Karpas-422 (cell line): ENCODE data around the gene INAFM2. TPM values are rescaled to one million over a fixed set of nuclear protein-coding genes. Genes with fewer than 3 reads are reported as not detected.

ENCODE experiments used
- DNase-seq: peaks from one replicate; pipeline ENCODE4 v3.0.0-alpha.2; 2015
- H2AFZ ChIP-seq: fragments of 200-600 bp; sonication (generic); 2 replicates; pipeline ENCODE4 v1.6.1; 2014; ENCODE audit warnings: antibody characterized with exemption, low read length, mixed read lengths
- H3K27ac ChIP-seq: fragments of 200-600 bp; sonication (generic); 2 replicates; pipeline ENCODE4 v1.5.1; 2014; ENCODE audit warnings: mild to moderate bottlenecking, low read length, moderate library complexity
- H3K27me3 ChIP-seq: fragments of 200-600 bp; sonication (generic); 2 replicates; pipeline ENCODE4 v1.6.1; 2014; ENCODE audit warnings: low read length, mixed read lengths
- H3K36me3 ChIP-seq: fragments of 200-600 bp; sonication (generic); 2 replicates; pipeline ENCODE4 v1.6.1; 2014; ENCODE audit warnings: low read length, mixed read lengths; ENCODE audit not compliant: insufficient read depth
- H3K4me1 ChIP-seq: fragments of 200-600 bp; sonication (generic); 2 replicates; pipeline ENCODE4 v1.6.1; 2014; ENCODE audit warnings: mild to moderate bottlenecking, low read length, mixed read lengths
- H3K4me2 ChIP-seq: fragments of 200-600 bp; sonication (generic); 2 replicates; pipeline ENCODE4 v1.6.1; 2014; ENCODE audit warnings: low read length, low read depth, mild to moderate bottlenecking; ENCODE audit not compliant: poor library complexity, severe bottlenecking
- H3K4me3 ChIP-seq: fragments of 200-600 bp; sonication (generic); 2 replicates; pipeline ENCODE4 v1.5.1; 2014; ENCODE audit warnings: mild to moderate bottlenecking, antibody characterized with exemption, low read length, mixed read lengths
- H3K79me2 ChIP-seq: fragments of 200-600 bp; sonication (generic); 2 replicates; pipeline ENCODE4 v1.6.1; 2014; ENCODE audit warnings: mild to moderate bottlenecking, low read length, mixed read lengths
- H3K9ac ChIP-seq: fragments of 200-600 bp; sonication (generic); 2 replicates; pipeline ENCODE4 v1.6.0; 2014; ENCODE audit warnings: low read length
- H3K9me2 ChIP-seq: fragments of 200-600 bp; sonication (generic), shearing (Covaris generic); replicated peaks from 2 replicates; pipeline ENCODE4 v1.6.0; 2014; ENCODE audit warnings: mild to moderate bottlenecking, low read length, moderate library complexity; ENCODE audit not compliant: insufficient read depth
- H3K9me3 ChIP-seq: fragments of 300-700, 200-600 bp; sonication (generic); 2 replicates; pipeline ENCODE4 v1.6.1; 2014; ENCODE audit warnings: low read length, mixed read lengths
- H4K20me1 ChIP-seq: fragments of 200-600 bp; sonication (generic); 2 replicates; pipeline ENCODE4 v1.6.1; 2014; ENCODE audit warnings: mild to moderate bottlenecking, antibody characterized with exemption, low read length, low read depth; ENCODE audit not compliant: insufficient read depth
- total RNA-seq: library from RNA; depleted of rRNA; stranded (reverse); fragments of >200 nt; shearing (Covaris generic); gene quantifications from 2 replicates; pipeline ENCODE4 v1.2.3, GENCODE V29; 2014; ENCODE audit warnings: low replicate concordance

INAFM2 gene
- total RNA-seq, 1 experiment from 2014 or later = 9.2 TPM

DNA sequence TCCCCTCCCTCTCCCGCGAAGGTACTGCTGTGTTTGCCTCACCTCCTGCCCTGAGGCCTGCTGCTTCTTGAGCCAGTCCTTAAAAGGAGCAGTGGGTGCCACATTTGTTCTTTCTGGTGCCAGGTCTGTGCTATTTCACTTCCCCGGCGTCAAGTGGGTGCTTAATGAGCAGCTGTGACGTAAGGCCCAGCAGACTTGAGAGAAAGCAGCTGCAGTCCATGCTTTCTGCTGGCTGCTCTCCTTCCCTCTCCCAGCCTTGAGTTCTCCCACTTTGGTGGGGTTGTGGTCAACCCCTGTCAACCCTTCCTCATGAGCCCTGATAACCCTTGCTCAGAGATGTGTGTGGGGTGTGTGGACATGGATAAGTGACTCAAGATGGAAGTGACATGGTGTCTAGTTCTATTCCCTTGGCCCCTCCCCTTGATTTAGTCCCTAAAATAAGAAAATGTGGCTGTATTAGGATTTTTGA is 6.9 kb downstream of the INAFM2 start:
- no peaks in the 10 kb centered on the region for H3K36me3 ChIP-seq
- no peaks in the 10 kb centered on the region for H3K79me2 ChIP-seq
- no peaks in the 10 kb centered on the region for H3K9me2 ChIP-seq
- H3K9me3 ChIP-seq = no peaks in the 10 kb centered on the region
- no peaks in the 10 kb centered on the region for H4K20me1 ChIP-seq
- no peak overlapping the region for H3K27ac ChIP-seq
- H3K4me1 ChIP-seq = peaks cover 10% of the 10 kb centered on the region
- H3K4me2 ChIP-seq = no peak overlapping the region
- DNase-seq = no peak
- no peak overlapping the region for H3K4me3 ChIP-seq
- no peak overlapping the region for H3K9ac ChIP-seq
- no peaks in the 10 kb centered on the region for H3K27me3 ChIP-seq
- H2AFZ ChIP-seq = no peak overlapping the region

DNA sequence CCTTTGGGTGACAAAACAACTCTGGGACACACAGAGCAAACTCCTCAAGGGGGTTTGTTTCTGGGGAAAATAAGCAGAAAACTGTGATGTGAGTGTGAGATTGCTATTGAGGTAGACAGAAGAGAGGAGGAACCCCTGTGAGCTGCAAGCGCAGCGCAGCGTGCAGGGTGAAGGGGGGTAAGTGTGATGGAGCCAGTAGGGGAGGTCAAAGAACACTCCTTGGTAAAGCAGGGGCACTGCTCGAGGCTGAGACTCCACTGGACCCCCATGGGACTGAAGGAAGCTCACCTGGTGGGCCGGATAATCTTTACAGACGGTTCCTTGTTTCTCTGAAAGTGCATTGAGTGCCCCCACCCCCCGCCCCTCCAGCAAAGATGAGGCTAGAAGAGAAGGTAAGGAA is 7.5 kb downstream of the INAFM2 start:
- no peak overlapping the region for H2AFZ ChIP-seq
- H3K9me2 ChIP-seq = no peaks in the 10 kb centered on the region
- H3K36me3 ChIP-seq = no peaks in the 10 kb centered on the region
- H3K9ac ChIP-seq = no peak overlapping the region
- no peaks in the 10 kb centered on the region for H3K79me2 ChIP-seq
- H3K4me2 ChIP-seq = no peak overlapping the region
- H3K27ac ChIP-seq = no peak overlapping the region
- no peak for DNase-seq
- peaks cover 12% of the 10 kb centered on the region for H3K4me1 ChIP-seq
- H3K4me3 ChIP-seq = no peak overlapping the region
- no peaks in the 10 kb centered on the region for H4K20me1 ChIP-seq
- H3K9me3 ChIP-seq = no peaks in the 10 kb centered on the region
- H3K27me3 ChIP-seq = no peaks in the 10 kb centered on the region

DNA sequence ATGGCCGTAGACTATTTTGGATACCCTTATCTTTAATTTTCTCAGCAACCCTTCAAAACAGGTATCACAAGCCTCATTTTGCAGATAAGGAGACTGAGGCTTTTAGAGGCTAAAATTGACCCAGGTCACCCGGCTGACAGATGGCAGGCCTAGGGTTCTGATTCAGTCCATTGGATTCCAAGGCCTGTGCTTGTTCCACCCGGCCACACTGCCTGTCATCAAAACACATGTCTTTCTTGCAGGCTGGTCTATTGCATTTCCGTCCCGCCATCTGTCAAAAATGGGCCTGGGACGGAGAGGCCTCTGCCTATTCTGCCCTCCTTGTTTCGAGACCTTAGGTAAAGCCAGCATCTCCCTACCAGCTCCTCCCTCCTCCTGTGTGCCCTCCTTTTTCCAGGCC is 8.1 kb downstream of the INAFM2 start:
- no peaks in the 10 kb centered on the region for H4K20me1 ChIP-seq
- DNase-seq = no peak
- peaks cover 18% of the 10 kb centered on the region for H3K4me1 ChIP-seq
- H3K36me3 ChIP-seq = no peaks in the 10 kb centered on the region
- no peaks in the 10 kb centered on the region for H3K79me2 ChIP-seq
- H3K9me3 ChIP-seq = no peaks in the 10 kb centered on the region
- H3K4me2 ChIP-seq = no peak overlapping the region
- H3K4me3 ChIP-seq = no peak overlapping the region
- H3K9me2 ChIP-seq = no peaks in the 10 kb centered on the region
- H3K27me3 ChIP-seq = no peaks in the 10 kb centered on the region
- no peak overlapping the region for H2AFZ ChIP-seq
- no peak overlapping the region for H3K27ac ChIP-seq
- H3K9ac ChIP-seq = no peak overlapping the region

DNA sequence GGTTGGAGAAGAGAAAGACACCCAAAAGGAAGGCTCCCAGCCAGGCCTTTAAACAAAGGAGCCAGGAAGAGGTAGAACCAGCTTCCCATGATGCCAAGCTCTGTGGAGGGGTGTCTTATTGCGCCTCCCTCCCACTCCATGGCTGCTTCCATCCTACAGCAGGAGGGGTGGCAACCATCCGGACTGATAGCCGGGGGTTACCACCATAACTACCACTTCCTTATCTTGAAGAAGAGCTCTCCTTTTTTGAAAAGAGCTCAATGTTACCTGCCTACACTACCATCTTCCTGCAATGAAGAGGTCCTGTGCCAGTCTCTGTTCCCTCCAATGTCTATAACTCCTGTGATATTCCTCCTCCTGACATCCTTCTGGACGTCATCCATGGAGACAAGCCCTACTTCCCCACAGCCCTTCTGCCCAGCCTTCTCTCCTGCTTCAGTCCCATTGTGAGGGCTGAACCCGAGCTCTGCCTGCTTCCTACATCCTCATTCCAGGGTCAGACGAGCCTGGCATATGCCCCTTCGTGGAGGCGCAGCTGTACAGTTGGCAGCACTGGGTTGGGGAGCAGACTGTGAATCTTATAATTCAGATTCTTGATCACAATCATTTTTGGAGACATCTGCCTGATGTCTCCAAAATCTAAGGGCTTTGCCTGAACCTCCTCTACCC is 8.8 kb downstream of the INAFM2 start:
- H3K4me2 ChIP-seq = no peak overlapping the region
- no peaks in the 10 kb centered on the region for H3K79me2 ChIP-seq
- H3K4me3 ChIP-seq = no peak overlapping the region
- no peaks in the 10 kb centered on the region for H4K20me1 ChIP-seq
- H3K9ac ChIP-seq = no peak overlapping the region
- H3K27ac ChIP-seq = no peak overlapping the region
- H2AFZ ChIP-seq = no peak overlapping the region
- no peaks in the 10 kb centered on the region for H3K27me3 ChIP-seq
- H3K9me2 ChIP-seq = no peaks in the 10 kb centered on the region
- no peak for DNase-seq
- H3K9me3 ChIP-seq = no peaks in the 10 kb centered on the region
- H3K4me1 ChIP-seq = peaks cover 23% of the 10 kb centered on the region
- H3K36me3 ChIP-seq = no peaks in the 10 kb centered on the region

DNA sequence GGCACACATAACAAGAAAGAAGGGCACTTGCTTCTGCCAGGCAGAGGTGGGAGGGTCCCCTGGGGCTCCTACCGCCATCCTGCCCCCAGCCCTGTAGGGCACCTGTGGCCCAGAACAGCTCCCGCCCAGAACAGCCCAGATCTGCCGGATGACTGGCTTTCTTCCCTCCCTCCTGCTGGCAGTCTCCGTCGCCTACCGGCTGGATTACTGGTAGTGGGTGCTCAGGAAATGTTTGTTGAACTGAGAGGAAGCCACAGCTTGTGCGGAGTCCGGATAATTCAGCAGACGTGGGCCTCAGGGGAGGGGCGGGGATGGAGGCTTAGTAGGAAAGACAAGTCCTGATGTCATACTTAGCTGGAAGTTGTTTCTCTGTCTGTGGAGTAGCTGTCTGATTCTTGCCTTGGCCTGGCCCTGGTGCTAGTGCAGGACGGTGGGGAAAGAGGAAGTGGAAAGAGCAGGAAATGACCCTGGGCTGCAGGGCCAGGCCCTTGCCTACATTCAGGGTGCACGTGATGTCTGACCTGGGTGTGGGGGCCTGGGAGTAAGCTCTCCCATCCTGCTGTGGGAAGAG is 10.5 kb downstream of the INAFM2 start:
- Histone ChIP-seq H3K27me3 (no peaks in the 10 kb centered on the region), H3K4me2 (peak overlapping the region; percentile 13), H3K4me3 (no peak overlapping the region), H3K9ac (peak overlapping the region; percentile 16; the same call in 1 of the 2 replicates), H3K36me3 (no peaks in the 10 kb centered on the region), H4K20me1 (no peaks in the 10 kb centered on the region), H3K4me1 (peaks cover 27% of the 10 kb centered on the region), H3K9me3 (no peaks in the 10 kb centered on the region), H3K27ac (no peak overlapping the region), H3K9me2 (no peaks in the 10 kb centered on the region), H3K79me2 (no peaks in the 10 kb centered on the region), H2AFZ (no peak overlapping the region)
- DNase-seq = no peak

DNA sequence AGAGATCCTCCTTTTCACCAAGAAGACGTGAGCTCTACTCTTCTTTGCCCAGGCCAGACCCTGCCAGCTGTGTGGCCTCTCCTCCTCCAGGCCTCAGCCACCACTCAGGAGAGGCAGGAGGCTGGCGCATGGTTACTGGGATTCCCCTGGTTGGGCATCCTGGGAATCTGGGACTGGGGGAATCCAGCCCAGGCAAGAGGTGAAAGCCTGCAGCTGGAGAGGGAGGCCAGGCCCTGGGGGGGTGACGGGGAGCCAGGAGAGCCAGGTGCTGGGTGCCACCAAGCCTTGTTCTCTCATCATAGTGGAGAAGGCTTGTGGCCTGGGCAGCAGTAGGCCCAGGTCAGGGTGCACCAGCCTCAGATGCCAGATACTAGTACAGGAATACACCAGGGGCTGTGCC is 11.0 kb downstream of the INAFM2 start:
- Histone ChIP-seq H3K36me3 (no peaks in the 10 kb centered on the region), H3K4me3 (no peak overlapping the region), H3K79me2 (no peaks in the 10 kb centered on the region), H3K27ac (no peak overlapping the region), H3K9ac (no peak overlapping the region), H2AFZ (no peak overlapping the region), H3K9me2 (no peaks in the 10 kb centered on the region), H3K4me1 (peaks cover 27% of the 10 kb centered on the region), H3K27me3 (no peaks in the 10 kb centered on the region), H3K4me2 (peak overlapping the region; percentile 13), H4K20me1 (no peaks in the 10 kb centered on the region), H3K9me3 (no peaks in the 10 kb centered on the region)
- no peak for DNase-seq

DNA sequence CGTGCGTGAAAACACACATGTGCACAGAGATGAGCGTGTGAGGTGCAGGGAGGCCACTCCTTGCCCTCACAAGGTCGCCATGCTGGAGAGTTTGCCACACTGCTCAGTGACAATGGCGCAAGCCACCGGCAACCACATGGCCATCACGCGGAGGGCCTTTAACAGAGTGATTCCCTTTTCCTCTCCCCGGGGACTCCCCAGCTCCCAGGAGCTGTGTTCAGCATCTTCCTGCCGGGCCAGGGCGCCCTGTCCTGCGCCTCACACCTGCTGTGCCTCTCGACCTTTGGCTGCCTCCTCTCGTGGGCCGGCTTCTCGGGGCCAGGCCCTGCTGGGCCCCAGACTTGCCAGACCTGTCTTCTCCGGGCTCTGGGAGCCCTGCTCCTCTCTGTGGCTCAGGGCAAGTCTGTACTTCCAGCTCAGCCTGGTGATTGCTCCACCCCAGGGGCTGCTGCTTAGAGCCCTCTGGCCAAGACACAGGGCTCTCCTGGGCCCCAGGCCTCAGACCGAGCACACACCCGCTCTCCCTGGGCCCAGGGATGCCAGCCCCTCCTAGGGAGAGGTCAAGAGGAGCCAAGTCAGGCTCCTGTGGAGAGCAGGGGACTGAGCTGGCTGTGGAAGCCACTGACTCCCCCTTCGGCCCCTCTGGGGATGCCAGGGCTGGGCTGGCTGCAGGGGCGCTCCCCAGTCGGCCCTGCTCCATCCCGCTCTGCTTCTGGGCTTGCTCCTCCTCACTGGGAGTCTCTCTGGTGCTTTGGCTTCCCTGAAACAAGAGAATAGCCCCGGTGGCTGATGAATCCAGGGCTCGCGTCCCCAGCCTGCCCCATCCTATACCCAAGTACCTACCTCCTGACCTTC is 11.7 kb downstream of the INAFM2 start:
- no peak overlapping the region for H2AFZ ChIP-seq
- no peaks in the 10 kb centered on the region for H3K9me3 ChIP-seq
- no peaks in the 10 kb centered on the region for H3K27me3 ChIP-seq
- no peak overlapping the region for H3K4me2 ChIP-seq
- H3K9ac ChIP-seq = no peak overlapping the region
- H3K27ac ChIP-seq = no peak overlapping the region
- no peaks in the 10 kb centered on the region for H3K36me3 ChIP-seq
- no peak overlapping the region for H3K4me3 ChIP-seq
- H3K9me2 ChIP-seq = no peaks in the 10 kb centered on the region
- DNase-seq = no peak
- H3K4me1 ChIP-seq = peaks cover 27% of the 10 kb centered on the region
- no peaks in the 10 kb centered on the region for H3K79me2 ChIP-seq
- H4K20me1 ChIP-seq = no peaks in the 10 kb centered on the region
